RWPE1 (cell line): ENCODE measurements around the gene RBBP8NL.
"Not testable (repeated sequence)": the region's sequence is repeated elsewhere in the genome, so short reads cannot be mapped to it uniquely, and the experiment has no call there.

ENCODE experiments used
- CTCF ChIA-PET: fragments of 350-600 bp; sonication (Branson Sonifier 250); formaldehyde crosslinking; extraction: SDS; loops from one replicate; lab custom pipeline; 2021; lab: Yijun Ruan, JAX
- POLR2A ChIA-PET: fragments of 400-600 bp; formaldehyde crosslinking; extraction: SDS; loops from one replicate; lab custom pipeline; 2020; ENCODE audit warnings: antibody characterized with exemption; ENCODE audit not compliant: low non-redundant PET; lab: Yijun Ruan, JAX
- DNase-seq: peaks from one replicate; pipeline ENCODE4 v3.0.0; 2012; ENCODE audit warnings: low spot score
- H3K27ac ChIP-seq: fragments of 450-650 bp; 2 replicates; pipeline ENCODE4 v1.5.1; 2017
- CTCF ChIP-seq: fragments of 450-650 bp; conservative IDR thresholded peaks from 2 replicates; pipeline ENCODE4 v1.5.1; 2017; ENCODE audit warnings: low read depth, mild to moderate bottlenecking

RBBP8NL gene

DNA sequence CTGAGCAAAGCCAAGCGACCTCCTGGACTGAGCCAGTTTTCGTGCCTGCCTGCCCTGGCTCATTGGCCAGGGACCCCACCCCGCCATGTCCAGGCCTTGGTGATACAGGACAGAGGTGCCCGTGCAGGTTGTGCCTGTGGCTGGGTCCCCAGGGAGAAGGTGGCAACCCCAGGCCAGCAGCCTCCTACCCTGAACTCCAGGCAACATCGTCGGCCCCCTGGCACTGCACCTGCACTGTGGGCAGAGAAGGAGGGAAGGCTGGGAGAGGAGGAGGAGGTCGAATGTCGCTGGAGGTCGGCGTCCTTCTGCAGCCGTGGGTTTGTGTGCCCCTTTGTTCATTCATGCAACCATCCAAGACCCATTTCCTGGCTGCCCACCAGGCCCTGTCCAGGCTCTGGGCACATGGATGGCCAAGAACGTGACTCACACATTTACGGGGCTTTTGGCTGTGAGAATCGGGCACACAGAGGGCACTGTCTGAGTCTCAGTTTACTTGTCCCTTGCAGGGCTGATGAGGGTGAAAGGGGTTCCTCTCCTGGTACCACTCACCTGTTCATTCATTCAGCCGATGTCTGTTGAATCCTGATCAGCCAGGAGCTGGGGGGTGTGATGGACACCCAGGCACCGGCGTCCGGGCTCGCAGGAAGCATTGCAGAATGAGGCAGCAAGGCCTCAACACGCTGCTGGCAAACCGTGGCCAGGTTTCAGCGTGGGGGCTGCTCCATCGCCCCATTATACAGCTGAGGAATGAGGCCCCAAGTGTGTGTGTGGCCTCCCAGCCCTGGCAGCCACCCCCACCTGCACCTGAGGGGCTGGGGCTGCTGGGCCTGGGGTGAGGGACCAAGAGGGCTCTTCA, 2.3 kb upstream of the RBBP8NL start:
- ChIA-PET POLR2A (no interaction called here), CTCF (interaction anchor here (0.6 to 1.5 kb wide), 4 partner anchors 20 to 380 kb away, joined by 3 to 5 read pairs (median 4); no protein-coding TSS in a partner anchor)
- DNase-seq: no peak
- TF ChIP-seq CTCF: no peak
- no peak overlapping the region for H3K27ac ChIP-seq

DNA sequence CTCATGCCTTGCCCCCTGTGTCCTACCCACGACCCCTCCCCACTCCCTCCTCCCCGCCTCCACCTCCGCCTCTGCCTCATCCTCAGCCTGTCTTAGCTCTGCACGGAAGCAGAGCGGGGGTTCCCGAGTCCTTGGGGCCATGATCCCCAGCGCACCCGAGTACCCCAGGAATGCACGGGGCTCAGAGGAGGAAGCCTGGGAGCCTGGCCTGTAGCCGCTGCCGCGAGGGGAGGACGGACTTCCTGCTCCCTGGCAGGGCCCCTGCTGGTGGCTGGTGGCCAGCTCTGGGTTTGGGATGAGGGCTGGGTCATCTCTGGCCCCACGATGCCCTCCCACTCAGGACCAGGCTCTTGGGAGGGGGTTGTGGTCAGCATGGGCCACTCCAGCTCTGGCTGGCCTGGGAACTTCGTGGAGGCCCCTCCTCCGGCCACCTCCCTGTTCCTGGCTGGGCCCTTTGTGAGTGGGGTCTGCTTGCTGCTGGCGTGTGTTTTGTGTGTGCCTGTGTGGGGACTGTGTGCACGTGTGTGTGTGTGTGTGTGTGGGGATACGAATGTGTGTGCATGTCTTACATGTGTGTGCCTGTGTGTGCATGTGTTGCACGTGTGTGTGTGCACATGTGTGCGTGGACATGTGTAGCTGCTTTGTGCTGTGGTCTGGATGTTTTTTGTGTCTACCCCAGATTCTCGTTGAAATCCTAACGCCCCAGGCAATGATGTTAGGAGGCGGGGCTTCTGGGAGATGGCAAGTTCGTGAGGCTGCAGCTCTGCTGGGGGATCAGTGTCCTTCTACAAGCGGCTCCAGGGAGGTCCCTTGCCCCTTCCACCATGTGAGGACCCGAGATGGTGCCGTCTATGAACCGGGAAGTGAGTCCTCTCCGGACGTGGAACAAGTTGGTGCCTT, 1.3 kb upstream of the RBBP8NL start:
- POLR2A ChIA-PET: no interaction called here

GRCh38 chr20:62428002-62428372, 648 bp upstream of the RBBP8NL start:
- no peak overlapping the region for H3K27ac ChIP-seq
- ChIA-PET POLR2A (no interaction called here), CTCF (interaction anchor here (0.6 to 3.9 kb wide), 11 partner anchors 14 to 364 kb away, joined by 3 to 16 read pairs (median 3); no protein-coding TSS in a partner anchor)
- no peak for TF ChIP-seq CTCF
- DNase-seq: no peak

More for the DNA sequence above, 1.3 kb upstream of the RBBP8NL start:
- TF ChIP-seq CTCF: no peak
- DNase-seq: no peak
- CTCF ChIA-PET: interaction anchor here (0.6 to 3.9 kb wide), 13 partner anchors 18 to 381 kb away, joined by 3 to 16 read pairs (median 3); no protein-coding TSS in a partner anchor
- H3K27ac ChIP-seq: no peak overlapping the region

DNA sequence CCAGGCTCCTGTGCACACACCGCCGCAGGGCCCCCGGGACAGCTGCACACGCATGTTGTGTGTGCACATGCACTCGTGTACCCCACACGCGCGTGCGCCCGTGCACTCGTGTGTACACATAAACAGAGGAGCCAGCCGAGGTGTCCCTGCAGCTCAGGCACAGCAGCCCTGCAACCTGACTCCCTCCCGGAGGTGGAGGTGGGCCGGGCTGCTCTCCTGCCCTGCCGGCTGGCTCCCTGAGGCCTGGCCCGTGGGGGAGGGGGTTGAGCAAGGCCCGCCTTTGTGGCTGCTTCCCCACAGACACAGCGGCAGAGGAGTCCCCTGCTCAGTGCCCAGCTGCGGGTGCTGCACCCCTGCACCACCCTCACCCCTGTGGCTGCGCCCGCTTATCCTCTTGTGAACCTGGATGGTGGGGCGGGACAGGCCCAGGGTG, 624 bp downstream of the RBBP8NL start:
- TF ChIP-seq CTCF: no peak
- ChIA-PET CTCF (interaction anchor here (0.7 to 3.9 kb wide), 6 partner anchors 17 to 197 kb away, joined by 3 to 16 read pairs (median 4); no protein-coding TSS in a partner anchor), POLR2A (no interaction called here)
- H3K27ac ChIP-seq: no peak overlapping the region
- peak; percentile 43 for DNase-seq

GRCh38 chr20:62426059-62426348, 1.3 kb downstream of the RBBP8NL start:
- CTCF ChIA-PET: interaction anchor here (0.6 to 3.9 kb wide), 4 partner anchors 16 to 74 kb away, joined by 3 to 16 read pairs (median 10); no protein-coding TSS in a partner anchor
- H3K27ac ChIP-seq, DNase-seq, POLR2A ChIA-PET: not testable (repeated sequence)

DNA sequence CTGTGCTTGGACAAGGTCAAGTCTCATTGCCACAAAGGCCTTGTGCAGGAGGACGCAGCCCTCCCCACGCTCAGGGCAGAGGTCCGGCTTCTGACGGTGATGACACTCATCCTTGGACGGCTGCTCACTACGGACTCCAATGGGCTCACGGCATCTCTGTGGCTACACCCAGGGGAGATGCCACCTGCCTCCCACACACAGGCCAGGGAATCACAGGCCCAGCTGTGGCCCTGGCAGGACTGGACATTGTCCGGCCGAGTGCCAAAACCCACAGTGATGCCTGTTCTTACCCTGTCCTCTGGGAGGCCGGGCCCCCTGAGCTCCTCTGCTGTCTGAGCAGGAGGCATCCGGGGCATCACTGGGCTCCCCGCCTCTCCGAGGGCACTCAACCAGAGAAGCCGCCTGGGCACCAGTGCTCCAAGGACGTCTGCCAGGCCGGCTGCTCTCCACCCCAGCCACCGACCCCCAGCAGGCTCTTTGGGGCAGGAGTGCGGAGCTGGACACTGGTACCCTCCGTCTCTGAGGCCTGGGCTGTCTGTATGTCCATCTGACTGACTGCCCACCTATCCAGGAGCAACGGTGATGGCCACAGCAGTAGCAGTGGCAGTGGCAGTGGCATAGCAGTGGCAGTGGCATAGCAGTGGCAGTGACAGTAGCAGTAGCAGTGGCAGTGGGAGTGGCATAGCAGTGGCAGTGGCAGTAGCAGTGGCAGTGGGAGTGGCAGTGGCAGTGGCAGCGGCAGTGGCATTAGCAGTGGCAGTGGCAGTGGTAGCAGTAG, 1.9 kb downstream of the RBBP8NL start:
- ChIA-PET CTCF (interaction anchor here (0.6 to 3.9 kb wide), 5 partner anchors 12 to 74 kb away, joined by 3 to 16 read pairs (median 11); no protein-coding TSS in a partner anchor), POLR2A (no interaction called here)
- DNase-seq: no peak
- no peak overlapping the region for H3K27ac ChIP-seq
- TF ChIP-seq CTCF: no peak
